Loucy (cell line): Measurements from ENCODE around the gene RAP1GAP2.
"Not testable (repeated sequence)": the region's sequence is repeated elsewhere in the genome, so short reads cannot be mapped to it uniquely, and the experiment has no call there.

Experiments used
- H2AFZ ChIP-seq: fragments of 200-600 bp; sonication (generic); 2 replicates; pipeline ENCODE4 v1.6.0; 2016; ENCODE audit warnings: antibody characterized with exemption, mild to moderate bottlenecking, low read length, moderate library complexity
- H3F3A ChIP-seq: fragments of 200-600 bp; 2 replicates; pipeline ENCODE4 v1.6.0; 2016; ENCODE audit warnings: antibody characterized with exemption, low read depth, mild to moderate bottlenecking
- H3K27me3 ChIP-seq: fragments of 200-600 bp; sonication (generic); 2 replicates; pipeline ENCODE4 v1.6.1; 2014; ENCODE audit warnings: low read length, mild to moderate bottlenecking; ENCODE audit not compliant: insufficient read depth, poor library complexity, severe bottlenecking
- H3K36me3 ChIP-seq: fragments of 200-600 bp; sonication (generic); 2 replicates; pipeline ENCODE4 v1.6.1; 2016; ENCODE audit warnings: low read length; ENCODE audit not compliant: insufficient read depth
- H3K4me1 ChIP-seq: fragments of 200-600 bp; sonication (generic); 2 replicates; pipeline ENCODE4 v1.5.1; 2014; ENCODE audit warnings: low read length, mild to moderate bottlenecking; ENCODE audit not compliant: insufficient read depth, poor library complexity, severe bottlenecking
- H3K4me2 ChIP-seq: fragments of 200-600 bp; sonication (generic); 2 replicates; pipeline ENCODE4 v1.6.0; 2014; ENCODE audit warnings: antibody characterized with exemption, low read length, low read depth, mild to moderate bottlenecking; ENCODE audit not compliant: poor library complexity, severe bottlenecking
- H3K4me3 ChIP-seq: fragments of 200-600 bp; sonication (generic); 2 replicates; pipeline ENCODE4 v1.5.1; 2014; ENCODE audit warnings: low read length, mild to moderate bottlenecking, mixed read lengths; ENCODE audit not compliant: poor library complexity, severe bottlenecking
- H3K79me2 ChIP-seq: fragments of 200-600 bp; sonication (generic); 2 replicates; pipeline ENCODE4 v1.6.1; 2014; ENCODE audit warnings: low read length; ENCODE audit not compliant: insufficient read depth
- H3K9ac ChIP-seq: fragments of 200-600 bp; sonication (generic); 2 replicates; pipeline ENCODE4 v1.6.0; 2014; ENCODE audit warnings: mild to moderate bottlenecking, low read depth, low read length, moderate library complexity; ENCODE audit not compliant: poor library complexity, severe bottlenecking
- H3K9me2 ChIP-seq: fragments of 200-600 bp; sonication (generic); replicated peaks from 2 replicates; pipeline ENCODE4 v1.6.1; 2016; ENCODE audit warnings: low read depth, low read length, mixed read lengths
- H3K9me3 ChIP-seq: fragments of 200-600 bp; sonication (generic); 2 replicates; pipeline ENCODE4 v1.6.1; 2014; ENCODE audit warnings: mild to moderate bottlenecking, antibody characterized with exemption, low read length, low read depth; ENCODE audit not compliant: insufficient read depth
- H4K20me1 ChIP-seq: fragments of 200-600 bp; sonication (generic); 2 replicates; pipeline ENCODE4 v1.6.0; 2014; ENCODE audit warnings: antibody characterized with exemption, low read length, mild to moderate bottlenecking; ENCODE audit not compliant: insufficient read depth, poor library complexity, severe bottlenecking
- EZH2phosphoT487 ChIP-seq: fragments of 200-600 bp; IDR thresholded peaks from 2 replicates; pipeline ENCODE4 v1.6.1; 2018; ENCODE audit warnings: antibody characterized with exemption, mild to moderate bottlenecking, moderate library complexity, borderline replicate concordance
- TF ChIP-seq, protein P1 (sequence below): fragments of 200-600 bp; sonication (generic); conservative IDR thresholded peaks from 2 replicates; pipeline ENCODE4 v1.5.1; 2014; ENCODE audit warnings: mild to moderate bottlenecking, antibody characterized with exemption, low read length

Gene RAP1GAP2

DNA sequence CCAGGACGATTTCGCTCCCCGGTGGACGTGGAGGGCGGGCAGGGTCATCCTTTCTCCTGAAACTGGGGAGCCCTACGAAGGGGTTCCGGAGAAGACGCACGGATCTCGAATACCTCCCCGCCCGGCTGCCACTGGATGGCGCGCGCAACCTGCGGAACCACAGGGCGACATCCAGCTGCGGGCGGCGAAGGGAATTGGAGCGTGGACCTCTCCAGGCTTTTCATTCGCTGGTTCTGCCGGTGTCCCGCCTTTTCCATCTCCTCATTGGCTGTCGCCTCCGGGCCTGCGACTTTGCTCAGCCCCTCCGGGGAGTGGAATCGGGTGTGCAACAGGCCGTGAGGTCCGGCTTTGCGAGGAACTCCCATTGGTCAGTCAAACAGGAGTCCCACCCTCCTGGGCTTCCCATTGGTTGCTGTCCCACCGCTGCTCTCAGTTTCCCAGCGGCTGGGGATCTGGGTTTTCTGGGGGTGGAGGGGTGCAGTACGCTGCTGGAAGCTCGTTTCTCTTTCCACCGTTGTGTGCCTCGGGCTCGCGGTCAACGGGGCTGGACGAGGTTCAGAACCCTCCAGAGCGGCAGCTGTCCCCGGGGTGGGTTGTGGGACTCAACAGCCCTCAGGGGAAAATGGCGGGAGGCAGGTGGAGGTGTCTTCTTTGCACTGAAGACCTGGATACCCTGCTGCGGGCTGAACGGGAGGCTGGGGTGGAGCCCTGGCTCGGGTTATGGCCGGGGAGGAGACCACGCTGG is 252.7 kb downstream of the RAP1GAP2 start:
- no peaks in the 10 kb centered on the region for H4K20me1 ChIP-seq
- H3F3A ChIP-seq, result peaks cover 6% of the 10 kb centered on the region; the same call in 1 of the 2 replicates
- no peaks in the 10 kb centered on the region for H3K79me2 ChIP-seq
- peak overlapping the region; percentile 88 for H3K4me2 ChIP-seq
- no peaks in the 10 kb centered on the region; the same call in 1 of the 2 replicates for H3K9me3 ChIP-seq
- H2AFZ ChIP-seq, result peak overlapping the region; percentile 97
- TF ChIP-seq EZH2phosphoT487, result no peak
- TF ChIP-seq, protein P1, sequence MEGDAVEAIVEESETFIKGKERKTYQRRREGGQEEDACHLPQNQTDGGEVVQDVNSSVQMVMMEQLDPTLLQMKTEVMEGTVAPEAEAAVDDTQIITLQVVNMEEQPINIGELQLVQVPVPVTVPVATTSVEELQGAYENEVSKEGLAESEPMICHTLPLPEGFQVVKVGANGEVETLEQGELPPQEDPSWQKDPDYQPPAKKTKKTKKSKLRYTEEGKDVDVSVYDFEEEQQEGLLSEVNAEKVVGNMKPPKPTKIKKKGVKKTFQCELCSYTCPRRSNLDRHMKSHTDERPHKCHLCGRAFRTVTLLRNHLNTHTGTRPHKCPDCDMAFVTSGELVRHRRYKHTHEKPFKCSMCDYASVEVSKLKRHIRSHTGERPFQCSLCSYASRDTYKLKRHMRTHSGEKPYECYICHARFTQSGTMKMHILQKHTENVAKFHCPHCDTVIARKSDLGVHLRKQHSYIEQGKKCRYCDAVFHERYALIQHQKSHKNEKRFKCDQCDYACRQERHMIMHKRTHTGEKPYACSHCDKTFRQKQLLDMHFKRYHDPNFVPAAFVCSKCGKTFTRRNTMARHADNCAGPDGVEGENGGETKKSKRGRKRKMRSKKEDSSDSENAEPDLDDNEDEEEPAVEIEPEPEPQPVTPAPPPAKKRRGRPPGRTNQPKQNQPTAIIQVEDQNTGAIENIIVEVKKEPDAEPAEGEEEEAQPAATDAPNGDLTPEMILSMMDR, result peak; percentile 84
- H3K9me2 ChIP-seq, result no peaks in the 10 kb centered on the region
- peak overlapping the region; percentile 91 for H3K4me3 ChIP-seq
- no peaks in the 10 kb centered on the region for H3K27me3 ChIP-seq
- peaks cover 16% of the 10 kb centered on the region for H3K4me1 ChIP-seq
- peak overlapping the region; percentile 75 for H3K9ac ChIP-seq
- no peaks in the 10 kb centered on the region for H3K36me3 ChIP-seq

DNA sequence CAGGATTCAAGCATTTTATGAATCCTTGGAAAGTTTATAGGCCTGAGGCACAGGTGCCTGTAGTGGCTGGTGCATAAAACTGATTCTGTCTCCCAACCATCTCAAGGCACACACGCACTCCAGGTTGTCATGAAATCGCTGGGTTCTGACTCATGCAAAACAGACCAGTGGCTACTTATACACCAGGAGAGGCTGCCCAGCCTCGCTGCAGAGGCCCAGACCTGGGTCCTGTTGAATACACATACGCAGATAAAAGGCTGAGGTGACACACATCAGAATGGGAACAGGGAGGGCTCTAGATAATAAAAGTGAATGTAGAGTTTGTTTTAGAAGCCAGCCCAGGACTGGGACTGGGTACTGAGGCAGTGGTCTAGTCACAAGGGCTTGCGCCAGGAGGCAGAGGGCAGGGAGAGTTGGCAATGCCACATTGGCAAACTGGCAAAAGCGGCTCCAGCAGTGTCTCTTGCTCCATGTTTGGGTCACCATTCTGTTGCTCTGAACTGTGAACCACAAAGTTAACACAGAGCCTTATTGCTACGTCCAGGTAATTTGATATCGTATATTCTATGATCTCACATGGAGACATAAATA is 253.6 kb downstream of the RAP1GAP2 start:
- peak overlapping the region; percentile 75 for H3K9ac ChIP-seq
- no peaks in the 10 kb centered on the region for H3K79me2 ChIP-seq
- peak overlapping the region; percentile 88 for H3K4me2 ChIP-seq
- H3K4me3 ChIP-seq, result peak overlapping the region; percentile 91
- no peaks in the 10 kb centered on the region for H3K9me2 ChIP-seq
- no peaks in the 10 kb centered on the region for H3K36me3 ChIP-seq
- no peaks in the 10 kb centered on the region for H3K9me3 ChIP-seq
- no peaks in the 10 kb centered on the region for H3K27me3 ChIP-seq
- no peaks in the 10 kb centered on the region for H4K20me1 ChIP-seq
- H2AFZ ChIP-seq, result peak overlapping the region; percentile 97
- TF ChIP-seq EZH2phosphoT487, result no peak
- TF ChIP-seq, protein P1, result no peak
- H3K4me1 ChIP-seq, result peaks cover 16% of the 10 kb centered on the region
- peaks cover 6% of the 10 kb centered on the region; the same call in 1 of the 2 replicates for H3F3A ChIP-seq

DNA sequence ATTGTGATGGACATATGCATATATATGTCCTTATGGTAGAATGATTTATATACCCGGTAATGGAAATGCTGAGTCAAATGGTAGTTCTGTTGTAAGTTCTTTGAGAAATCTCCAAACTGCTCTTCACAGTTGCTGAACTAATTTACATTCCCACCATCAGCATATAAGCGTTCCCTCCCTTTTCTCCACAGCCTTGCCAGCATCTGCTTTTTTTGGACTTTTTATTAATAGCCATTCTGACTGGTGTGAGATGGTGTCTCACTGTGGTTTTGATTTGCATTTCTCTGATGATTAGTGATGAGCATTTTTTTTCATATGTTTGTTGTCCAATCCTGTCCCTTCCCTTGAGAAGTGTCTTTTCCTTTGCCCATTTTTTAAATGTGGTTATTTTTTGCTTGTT is 258.6 kb downstream of the RAP1GAP2 start:
- not testable (repeated sequence) for H3K9ac ChIP-seq, H2AFZ ChIP-seq, H3F3A ChIP-seq, H3K9me3 ChIP-seq, H3K4me2 ChIP-seq, H3K9me2 ChIP-seq, H3K79me2 ChIP-seq, H3K27me3 ChIP-seq, H3K4me3 ChIP-seq, H4K20me1 ChIP-seq, H3K36me3 ChIP-seq, H3K4me1 ChIP-seq

DNA sequence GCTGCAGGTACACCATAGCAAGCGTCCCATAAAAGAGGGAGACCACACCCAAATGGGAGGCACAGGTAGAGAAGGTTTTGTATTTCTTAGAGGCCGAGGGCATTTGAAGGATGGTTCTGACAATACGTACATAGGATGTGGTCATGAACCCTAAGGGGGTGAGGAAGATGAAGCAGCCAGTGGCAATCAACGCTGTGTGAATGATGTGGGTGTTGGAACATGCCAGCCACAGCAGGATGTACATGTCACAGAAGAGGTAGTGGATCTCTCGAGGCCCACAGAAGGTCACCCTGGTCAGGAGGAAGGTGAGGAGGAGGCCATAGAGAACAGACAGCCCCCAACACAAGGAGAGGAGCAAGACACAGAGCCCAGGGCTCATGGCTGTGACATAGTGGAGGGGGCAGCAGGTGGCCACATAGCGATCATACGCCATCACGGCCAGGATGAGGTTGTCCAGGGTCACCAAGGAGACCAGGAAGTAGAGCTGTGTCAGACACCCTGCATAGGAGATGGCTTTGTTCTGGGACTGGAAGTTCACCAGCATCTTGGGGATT is 266.7 kb downstream of the RAP1GAP2 start:
- H3K4me3 ChIP-seq, H3K4me1 ChIP-seq, H3K9ac ChIP-seq, H3K4me2 ChIP-seq, H3K9me3 ChIP-seq, H3K79me2 ChIP-seq, H3K9me2 ChIP-seq, H3F3A ChIP-seq, H2AFZ ChIP-seq, H3K27me3 ChIP-seq, H4K20me1 ChIP-seq, H3K36me3 ChIP-seq: not testable (repeated sequence)

DNA sequence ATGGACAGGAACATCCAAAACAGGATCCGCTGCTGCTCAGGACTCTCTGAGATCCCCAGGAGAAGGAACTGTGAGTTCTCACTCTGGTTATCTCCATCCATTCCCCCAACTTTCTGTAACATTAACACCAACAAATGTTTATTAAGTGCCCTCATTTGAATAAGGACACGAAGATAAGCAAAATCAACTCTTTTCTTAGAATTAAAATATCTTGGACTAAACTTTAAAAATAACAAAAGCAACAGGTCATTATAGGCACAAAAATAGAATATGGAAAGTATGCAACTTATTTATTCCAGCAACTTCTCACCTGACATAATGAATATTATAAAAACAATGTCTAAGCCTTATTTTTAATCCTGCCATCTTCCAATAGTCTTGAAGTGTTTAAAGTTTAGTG is 267.3 kb downstream of the RAP1GAP2 start, which contains the start of gene OR1D5:
OR1D5 (minus strand) TSS at position 101 of the 400 bp plus-strand sequence; CDS start at position 101, 0 bp downstream.
- H3F3A ChIP-seq, H3K79me2 ChIP-seq, H3K9ac ChIP-seq, H3K36me3 ChIP-seq, H3K9me2 ChIP-seq, H3K4me3 ChIP-seq, H3K4me1 ChIP-seq, H2AFZ ChIP-seq, H3K27me3 ChIP-seq, H4K20me1 ChIP-seq, H3K4me2 ChIP-seq, H3K9me3 ChIP-seq: not testable (repeated sequence)
